HEK293T (cell line): ENCODE results near the gene KRTAP9-1.

ENCODE experiments used
- CTCF ChIA-PET: fragments of 350-600 bp; formaldehyde crosslinking; extraction: SDS; loops from one replicate; lab custom pipeline; 2021; ENCODE audit warnings: antibody characterized with exemption, inconsistent platforms; lab: Yijun Ruan, JAX
- POLR2A ChIA-PET: fragments of 350-600 bp; formaldehyde crosslinking; extraction: SDS; loops from one replicate; lab custom pipeline; 2020; ENCODE audit warnings: antibody characterized with exemption, inconsistent platforms; lab: Yijun Ruan, JAX
- DNase-seq: peaks from one replicate; pipeline ENCODE4 v3.0.0; 2012; ENCODE audit warnings: mixed read lengths; ENCODE audit errors: extremely low spot score
- ARNT ChIP-seq: fragments of 450-650 bp; IDR thresholded peaks from 2 replicates; pipeline ENCODE4 v1.6.1; 2017; ENCODE audit warnings: mild to moderate bottlenecking
- BHLHE40 ChIP-seq: fragments of 450-650 bp; IDR thresholded peaks from 2 replicates; pipeline ENCODE4 v1.6.1; 2016; ENCODE audit warnings: mild to moderate bottlenecking, moderate library complexity, borderline replicate concordance
- CTBP1 ChIP-seq: fragments of 450-650 bp; IDR thresholded peaks from 2 replicates; pipeline ENCODE4 v1.6.1; 2016; ENCODE audit warnings: borderline replicate concordance
- ELF4 ChIP-seq: fragments of 450-650 bp; IDR thresholded peaks from 2 replicates; pipeline ENCODE4 v1.6.1; 2017; ENCODE audit warnings: antibody characterized with exemption
- FOXA1 ChIP-seq: fragments of 450-650 bp; IDR thresholded peaks from 2 replicates; pipeline ENCODE4 v1.6.1; 2016; ENCODE audit warnings: mild to moderate bottlenecking
- FOXK2 ChIP-seq: fragments of 450-650 bp; IDR thresholded peaks from 2 replicates; pipeline ENCODE4 v1.6.1; 2016; ENCODE audit warnings: mild to moderate bottlenecking
- FOXM1 ChIP-seq: fragments of 450-650 bp; IDR thresholded peaks from 2 replicates; pipeline ENCODE4 v1.6.1; 2017; ENCODE audit warnings: mild to moderate bottlenecking, borderline replicate concordance
- HDGF ChIP-seq: fragments of 450-650 bp; IDR thresholded peaks from 2 replicates; pipeline ENCODE4 v1.6.1; 2017; ENCODE audit warnings: antibody characterized with exemption, borderline replicate concordance
- L3MBTL2 ChIP-seq: fragments of 450-650 bp; conservative IDR thresholded peaks from 2 replicates; pipeline ENCODE4 v1.6.1; 2016; ENCODE audit warnings: mild to moderate bottlenecking
- LEF1 ChIP-seq: fragments of 450-650 bp; IDR thresholded peaks from 2 replicates; pipeline ENCODE4 v1.6.1; 2017; ENCODE audit warnings: mild to moderate bottlenecking, borderline replicate concordance
- NFRKB ChIP-seq: fragments of 450-650 bp; IDR thresholded peaks from 2 replicates; pipeline ENCODE4 v1.6.1; 2016; ENCODE audit warnings: mild to moderate bottlenecking, moderate library complexity
- SP1 ChIP-seq: fragments of 450-650 bp; IDR thresholded peaks from 2 replicates; pipeline ENCODE4 v1.6.1; 2017
- SUZ12 ChIP-seq: fragments of 450-650 bp; IDR thresholded peaks from 2 replicates; pipeline ENCODE4 v1.6.1; 2016; ENCODE audit warnings: mild to moderate bottlenecking
- TARDBP ChIP-seq: fragments of 450-650 bp; IDR thresholded peaks from 2 replicates; pipeline ENCODE4 v1.6.1; 2016
- ZNF384 ChIP-seq: fragments of 450-650 bp; IDR thresholded peaks from 2 replicates; pipeline ENCODE4 v1.6.1; 2016
- TF ChIP-seq, protein P1 (sequence below): fragments of 450-650 bp; IDR thresholded peaks from 2 replicates; pipeline ENCODE4 v1.6.1; 2016

The KRTAP9-1 gene

DNA sequence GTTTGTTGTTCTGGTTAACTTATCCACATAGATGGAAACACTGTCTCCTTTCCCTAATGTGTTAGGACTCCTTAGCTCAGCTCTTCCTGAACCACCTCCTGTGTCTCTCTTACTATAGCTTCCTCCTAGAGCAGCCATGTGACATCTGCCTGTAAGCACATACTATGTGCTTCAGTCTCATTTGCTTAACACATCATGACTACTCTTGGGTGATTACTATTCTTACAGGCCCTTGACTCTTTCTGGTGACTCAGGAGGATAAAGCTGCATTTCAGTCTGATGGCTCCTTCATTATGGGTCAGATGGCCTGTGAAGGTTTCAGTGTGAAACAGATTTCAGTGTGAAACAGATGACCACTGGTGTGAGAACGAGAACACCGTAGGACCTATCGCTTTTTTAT lies 11.3 kb upstream of the KRTAP9-1 start:
- no peak for DNase-seq
- ChIA-PET CTCF (interaction anchor here (0.5 to 0.6 kb wide), 2 partner anchors 225 to 269 kb away, joined by 3 read pairs; no protein-coding TSS in a partner anchor), POLR2A (no interaction called here)
- TF ChIP-seq ELF4 (no peak), HDGF (no peak), ARNT (no peak), SUZ12 (no peak), LEF1 (no peak), TARDBP (no peak), FOXA1 (no peak), NFRKB (no peak), CTBP1 (no peak), BHLHE40 (no peak), ZNF384 (no peak), FOXM1 (no peak)
- TF ChIP-seq, protein P1, sequence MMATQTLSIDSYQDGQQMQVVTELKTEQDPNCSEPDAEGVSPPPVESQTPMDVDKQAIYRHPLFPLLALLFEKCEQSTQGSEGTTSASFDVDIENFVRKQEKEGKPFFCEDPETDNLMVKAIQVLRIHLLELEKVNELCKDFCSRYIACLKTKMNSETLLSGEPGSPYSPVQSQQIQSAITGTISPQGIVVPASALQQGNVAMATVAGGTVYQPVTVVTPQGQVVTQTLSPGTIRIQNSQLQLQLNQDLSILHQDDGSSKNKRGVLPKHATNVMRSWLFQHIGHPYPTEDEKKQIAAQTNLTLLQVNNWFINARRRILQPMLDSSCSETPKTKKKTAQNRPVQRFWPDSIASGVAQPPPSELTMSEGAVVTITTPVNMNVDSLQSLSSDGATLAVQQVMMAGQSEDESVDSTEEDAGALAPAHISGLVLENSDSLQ: no peak

DNA sequence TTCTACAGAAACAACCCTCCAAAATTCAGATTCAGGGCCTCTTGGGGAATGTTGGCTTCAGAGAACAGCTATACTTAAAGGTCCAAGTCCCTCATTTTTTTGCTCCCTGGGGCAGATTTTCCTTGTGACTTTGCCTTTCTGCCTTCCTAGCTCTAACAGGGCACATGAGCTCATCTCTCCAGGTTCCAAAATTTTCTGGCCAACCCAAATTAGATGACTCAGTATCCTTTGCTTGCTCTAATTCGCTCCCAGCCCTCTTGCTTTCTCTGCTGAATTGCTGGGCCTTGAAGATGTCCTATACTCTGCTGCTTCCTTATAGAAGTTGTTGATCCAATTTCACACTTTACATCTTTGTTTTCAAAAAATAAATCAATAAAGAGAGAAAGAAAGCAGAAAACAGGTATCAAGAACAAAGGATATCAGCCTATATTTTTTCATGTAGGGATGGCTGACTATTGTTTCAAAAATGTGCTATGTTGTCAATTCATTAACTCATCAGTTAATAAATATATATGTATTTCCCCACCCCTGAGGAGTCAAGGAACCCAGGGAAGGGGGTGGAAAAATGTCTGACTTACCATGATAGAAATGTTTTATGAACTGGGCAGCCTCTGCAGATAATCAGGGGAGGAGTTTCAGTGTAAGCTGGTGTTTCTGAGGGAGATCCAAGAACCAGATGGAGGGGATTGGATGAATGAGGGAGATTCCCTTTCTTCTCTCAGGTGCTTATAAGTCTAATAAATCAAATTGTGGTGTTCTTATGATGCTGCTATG lies 10.7 kb upstream of the KRTAP9-1 start:
- POLR2A ChIA-PET: no interaction called here
- CTCF ChIA-PET: interaction anchor here (0.5 to 0.6 kb wide), 2 partner anchors 226 to 270 kb away, joined by 3 read pairs; no protein-coding TSS in a partner anchor
- DNase-seq: no peak
- no peak for TF ChIP-seq L3MBTL2
- no peak for TF ChIP-seq LEF1
- no peak for TF ChIP-seq NFRKB
- no peak for TF ChIP-seq SP1
- TF ChIP-seq FOXA1: no peak
- TF ChIP-seq, protein P1: no peak
- TF ChIP-seq FOXM1: no peak
- no peak for TF ChIP-seq ARNT
- no peak for TF ChIP-seq BHLHE40
- no peak for TF ChIP-seq SUZ12
- no peak for TF ChIP-seq ELF4
- TF ChIP-seq TARDBP: no peak
- no peak for TF ChIP-seq CTBP1
- no peak for TF ChIP-seq FOXK2
- TF ChIP-seq ZNF384: no peak
- TF ChIP-seq HDGF: no peak

DNA sequence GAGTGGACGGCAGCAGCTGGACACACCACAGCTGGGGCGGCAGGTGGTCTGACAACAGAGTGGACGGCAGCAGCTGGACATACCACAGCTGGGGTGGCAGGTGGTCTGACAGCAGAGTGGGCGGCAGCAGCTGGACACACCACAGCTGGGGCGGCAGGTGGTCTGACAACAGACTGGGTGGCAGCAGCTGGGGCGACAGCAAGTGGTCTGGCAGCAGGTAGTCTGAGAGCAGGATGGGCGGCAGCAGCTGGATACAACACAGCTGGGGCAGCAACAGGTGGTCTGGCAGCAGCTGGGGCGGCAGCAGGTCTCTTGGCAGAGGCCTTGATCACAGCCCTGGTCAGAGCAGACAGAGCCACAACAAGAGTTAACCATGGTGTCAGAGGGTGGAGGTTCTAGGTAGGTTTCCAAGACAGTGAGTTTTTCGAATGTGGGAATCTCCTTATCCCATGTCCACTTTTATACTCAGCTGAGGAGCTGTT lies 5.2 kb upstream of the KRTAP9-1 start, which contains the start of gene KRTAP4-1:
TSS of gene KRTAP4-1 (minus strand) at position 432 of the 482 bp plus-strand sequence. CDS start at position 375, 57 bp downstream.
- DNase-seq: no peak
- TF ChIP-seq LEF1 (no peak), BHLHE40 (no peak), FOXK2 (no peak), TARDBP (no peak), SUZ12 (no peak), HDGF (no peak), L3MBTL2 (no peak), ARNT (no peak), FOXA1 (no peak), SP1 (no peak), CTBP1 (no peak), ELF4 (no peak), FOXM1 (no peak), NFRKB (no peak)
- TF ChIP-seq, protein P1: no peak
- CTCF ChIA-PET: no interaction called here
- POLR2A ChIA-PET: no interaction called here

DNA sequence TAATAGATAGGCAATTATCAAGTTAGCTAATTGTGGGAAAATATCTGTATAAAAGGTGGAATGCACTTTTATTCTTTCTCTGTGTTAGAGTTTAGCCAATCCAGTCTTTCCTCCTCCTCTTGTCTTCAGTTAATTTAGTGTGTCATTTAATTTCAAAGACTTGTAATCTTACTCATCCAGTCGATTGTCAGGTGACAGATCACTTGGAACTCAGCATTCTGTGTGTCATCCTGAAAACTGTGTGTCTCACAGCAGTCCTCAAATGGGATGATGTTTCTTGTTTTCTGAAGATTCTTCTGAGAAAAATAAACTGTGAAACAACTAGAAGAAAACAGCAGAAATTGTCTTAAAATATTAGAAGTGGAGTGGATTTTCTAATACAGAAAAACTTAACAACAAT lies 4.7 kb upstream of the KRTAP9-1 start:
- TF ChIP-seq NFRKB: no peak
- TF ChIP-seq FOXK2: no peak
- TF ChIP-seq HDGF: no peak
- no peak for TF ChIP-seq LEF1
- no peak for TF ChIP-seq ARNT
- TF ChIP-seq FOXM1: no peak
- no peak for TF ChIP-seq TARDBP
- TF ChIP-seq CTBP1: no peak
- no peak for TF ChIP-seq SP1
- TF ChIP-seq, protein P1: no peak
- TF ChIP-seq L3MBTL2: no peak
- no peak for TF ChIP-seq FOXA1
- POLR2A ChIA-PET: no interaction called here
- DNase-seq: no peak
- CTCF ChIA-PET: no interaction called here

DNA sequence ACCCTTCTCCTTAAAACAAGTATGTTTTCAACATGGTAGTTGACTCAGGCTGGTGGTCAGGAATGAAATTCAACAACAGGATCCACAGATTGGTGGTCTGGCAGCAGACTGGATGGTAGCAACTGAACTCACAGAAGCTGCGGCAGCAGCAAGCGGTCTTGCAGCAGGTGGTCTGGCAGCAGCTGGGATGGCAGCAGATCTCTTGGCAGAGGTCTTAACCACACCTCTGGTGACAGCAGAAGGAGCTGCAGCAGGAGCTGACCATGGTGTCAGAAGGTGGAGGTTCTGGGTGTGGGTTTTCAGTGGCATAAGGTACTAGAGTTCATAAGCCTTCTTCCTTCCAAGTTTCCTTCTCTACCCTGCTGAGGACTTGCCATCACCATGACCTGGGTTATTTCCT lies 2.8 kb upstream of the KRTAP9-1 start:
- no peak for TF ChIP-seq LEF1
- no peak for TF ChIP-seq FOXA1
- no peak for TF ChIP-seq TARDBP
- TF ChIP-seq L3MBTL2: no peak
- TF ChIP-seq, protein P1: no peak
- no peak for TF ChIP-seq NFRKB
- TF ChIP-seq SUZ12: no peak
- TF ChIP-seq ZNF384: no peak
- TF ChIP-seq FOXK2: no peak
- TF ChIP-seq BHLHE40: no peak
- ChIA-PET CTCF (no interaction called here), POLR2A (no interaction called here)
- no peak for DNase-seq
